Measurements from ENCODE around the gene STX3. TPM values are rescaled to one million over a fixed set of nuclear protein-coding genes. Genes with fewer than 3 reads are reported as not detected.

STX3 gene
- polyA plus RNA-seq, 1 donor from 2014 or later: 21.3 TPM

GRCh38 chr11:59839615-59840014 lies 84.4 kb downstream of the STX3 start:
- Histone ChIP-seq H3K9me3 (ENCODE audit: low read length) (no peaks in the 10 kb centered on the region), H3K9ac (ENCODE audit: low read length) (no peak overlapping the region), H3K27me3 (ENCODE audit: insufficient read depth, low read depth, low read length) (no peaks in the 10 kb centered on the region), H3K4me3 (ENCODE audit: low read length) (no peak overlapping the region), H3F3A (ENCODE audit: insufficient read depth, low read length, poor library complexity, severe bottlenecking) (no peaks in the 10 kb centered on the region), H2AFZ (ENCODE audit: low read depth, low read length) (no peak overlapping the region), H3K27ac (ENCODE audit: low read length) (no peak overlapping the region), H3K9me2 (ENCODE audit: insufficient read depth, low read length) (no peaks in the 10 kb centered on the region), H4K20me1 (ENCODE audit: insufficient read depth) (no peaks in the 10 kb centered on the region), H3K36me3 (ENCODE audit: insufficient read depth, low read length) (no peaks in the 10 kb centered on the region), H3K79me2 (replicated peaks; ENCODE audit: insufficient read depth, low read length) (no peaks in the 10 kb centered on the region), H3K4me2 (ENCODE audit: low read length) (no peak overlapping the region)
- TF ChIP-seq REST (IDR thresholded peaks at IDR 0.05; ENCODE audit: borderline replicate concordance) (no peak), SMC3 (conservative IDR thresholded peaks at IDR 0.05; ENCODE audit: poor library complexity) (no peak), RAD21 (conservative IDR thresholded peaks at IDR 0.05) (no peak), EZH2 (IDR thresholded peaks at IDR 0.05; ENCODE audit: borderline replicate concordance, insufficient read depth, low read length, poor library complexity, severe bottlenecking) (no peak), TAF1 (IDR thresholded peaks at IDR 0.05; ENCODE audit: low read depth) (no peak), EP300 (conservative IDR thresholded peaks at IDR 0.05; ENCODE audit: poor library complexity, severe bottlenecking) (no peak), MXI1 (conservative IDR thresholded peaks at IDR 0.05; ENCODE audit: poor library complexity, severe bottlenecking) (no peak), POLR2AphosphoS5 (IDR thresholded peaks at IDR 0.05) (no peak), CTCF (IDR thresholded peaks at IDR 0.05; ENCODE audit: poor library complexity, severe bottlenecking) (no peak)

GRCh38 chr11:59841514-59841913 lies 86.3 kb downstream of the STX3 start:
- no peaks in the 10 kb centered on the region for H3K9me2 ChIP-seq (ENCODE audit: insufficient read depth, low read length)
- no peaks in the 10 kb centered on the region for H3K79me2 ChIP-seq (replicated peaks; ENCODE audit: insufficient read depth, low read length)
- no peak overlapping the region for H2AFZ ChIP-seq (ENCODE audit: low read depth, low read length)
- no peak overlapping the region for H3K4me2 ChIP-seq (ENCODE audit: low read length)
- no peaks in the 10 kb centered on the region for H4K20me1 ChIP-seq (ENCODE audit: insufficient read depth)
- TF ChIP-seq CTCF (IDR thresholded peaks at IDR 0.05; ENCODE audit: poor library complexity, severe bottlenecking) (no peak), RAD21 (conservative IDR thresholded peaks at IDR 0.05) (no peak), POLR2AphosphoS5 (IDR thresholded peaks at IDR 0.05) (no peak), REST (IDR thresholded peaks at IDR 0.05; ENCODE audit: borderline replicate concordance) (no peak), MXI1 (conservative IDR thresholded peaks at IDR 0.05; ENCODE audit: poor library complexity, severe bottlenecking) (no peak), EZH2 (IDR thresholded peaks at IDR 0.05; ENCODE audit: borderline replicate concordance, insufficient read depth, low read length, poor library complexity, severe bottlenecking) (no peak), EP300 (conservative IDR thresholded peaks at IDR 0.05; ENCODE audit: poor library complexity, severe bottlenecking) (no peak), SMC3 (conservative IDR thresholded peaks at IDR 0.05; ENCODE audit: poor library complexity) (no peak), TAF1 (IDR thresholded peaks at IDR 0.05; ENCODE audit: low read depth) (no peak)
- H3K27me3 ChIP-seq (ENCODE audit: insufficient read depth, low read depth, low read length): no peaks in the 10 kb centered on the region
- H3K36me3 ChIP-seq (ENCODE audit: insufficient read depth, low read length): no peaks in the 10 kb centered on the region
- no peak overlapping the region for H3K9ac ChIP-seq (ENCODE audit: low read length)
- no peaks in the 10 kb centered on the region for H3K9me3 ChIP-seq (ENCODE audit: low read length)
- no peak overlapping the region for H3K4me3 ChIP-seq (ENCODE audit: low read length)
- no peaks in the 10 kb centered on the region for H3F3A ChIP-seq (ENCODE audit: insufficient read depth, low read length, poor library complexity, severe bottlenecking)
- H3K27ac ChIP-seq (ENCODE audit: low read length): no peak overlapping the region

Measured in neural cell (in vitro differentiated cells).